ENCODE measurements around the gene NDUFB2. TPM values are rescaled to one million over a fixed set of nuclear protein-coding genes. Genes with fewer than 3 reads are reported as not detected.

NDUFB2 gene
- total and polyA plus RNA-seq, 9 of the 15 experiments (the other 6 are each of a cell fraction or from before 2014, with no cell fraction given) = 220 to 2,075 (median 320) TPM

DNA sequence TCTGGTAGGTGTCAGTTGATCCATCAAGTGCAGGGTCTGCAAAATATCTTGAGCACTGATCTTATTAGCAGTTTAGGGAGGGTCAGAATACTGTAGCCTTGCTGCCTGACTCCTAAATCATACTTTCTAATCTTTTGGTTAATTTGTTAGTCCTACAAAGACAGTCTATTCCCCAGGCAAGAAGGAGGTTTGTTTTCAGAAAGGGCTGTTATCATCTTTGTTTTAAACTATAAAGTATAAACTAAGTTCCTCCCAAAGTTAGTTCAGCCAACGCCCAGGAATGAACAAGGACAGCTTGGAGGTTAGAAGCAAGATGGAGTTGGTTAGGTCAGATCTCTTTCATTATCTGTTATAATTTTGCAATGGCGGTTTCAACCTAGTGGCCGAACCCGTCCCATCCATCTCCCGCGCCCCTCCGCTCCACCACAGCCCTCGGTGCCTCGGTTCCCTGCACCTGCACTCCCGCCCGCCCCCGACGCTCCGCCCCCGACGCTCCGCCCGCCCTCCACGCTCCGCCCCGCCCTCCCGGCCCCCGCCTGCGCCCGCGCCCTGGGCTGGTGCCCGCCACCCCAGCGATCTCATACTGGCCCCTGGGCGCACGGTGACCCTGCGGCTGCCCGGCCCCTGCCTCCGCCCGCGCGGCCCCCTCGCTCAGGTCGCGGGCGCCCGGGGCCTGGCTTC lies 24.0 kb upstream of the NDUFB2 start, which contains the start of gene ADCK2 (continued):
- TF ChIP-seq, protein P1, sequence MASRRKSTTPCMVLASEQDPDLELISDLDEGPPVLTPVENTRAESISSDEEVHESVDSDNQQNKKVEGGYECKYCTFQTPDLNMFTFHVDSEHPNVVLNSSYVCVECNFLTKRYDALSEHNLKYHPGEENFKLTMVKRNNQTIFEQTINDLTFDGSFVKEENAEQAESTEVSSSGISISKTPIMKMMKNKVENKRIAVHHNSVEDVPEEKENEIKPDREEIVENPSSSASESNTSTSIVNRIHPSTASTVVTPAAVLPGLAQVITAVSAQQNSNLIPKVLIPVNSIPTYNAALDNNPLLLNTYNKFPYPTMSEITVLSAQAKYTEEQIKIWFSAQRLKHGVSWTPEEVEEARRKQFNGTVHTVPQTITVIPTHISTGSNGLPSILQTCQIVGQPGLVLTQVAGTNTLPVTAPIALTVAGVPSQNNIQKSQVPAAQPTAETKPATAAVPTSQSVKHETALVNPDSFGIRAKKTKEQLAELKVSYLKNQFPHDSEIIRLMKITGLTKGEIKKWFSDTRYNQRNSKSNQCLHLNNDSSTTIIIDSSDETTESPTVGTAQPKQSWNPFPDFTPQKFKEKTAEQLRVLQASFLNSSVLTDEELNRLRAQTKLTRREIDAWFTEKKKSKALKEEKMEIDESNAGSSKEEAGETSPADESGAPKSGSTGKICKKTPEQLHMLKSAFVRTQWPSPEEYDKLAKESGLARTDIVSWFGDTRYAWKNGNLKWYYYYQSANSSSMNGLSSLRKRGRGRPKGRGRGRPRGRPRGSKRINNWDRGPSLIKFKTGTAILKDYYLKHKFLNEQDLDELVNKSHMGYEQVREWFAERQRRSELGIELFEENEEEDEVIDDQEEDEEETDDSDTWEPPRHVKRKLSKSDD (conservative IDR thresholded peaks at IDR 0.05; ENCODE audit: low read length) = no peak
- TF ChIP-seq ZNF780A (CRISPR knock-in tag; IDR thresholded peaks at IDR 0.05) = no peak
- no peak for TF ChIP-seq HMG20A (CRISPR knock-in tag; conservative IDR thresholded peaks at IDR 0.05)
- TF ChIP-seq RAD21 (CRISPR knock-in tag; conservative IDR thresholded peaks at IDR 0.05 in 1 of 2, IDR thresholded peaks at IDR 0.05 in 1 of 2) = no peak
- TF ChIP-seq POLR2AphosphoS5 (IDR thresholded peaks at IDR 0.05; ENCODE audit: control insufficient read depth, insufficient read depth, low read depth, low read length) = no peak
- TF ChIP-seq, protein P2, sequence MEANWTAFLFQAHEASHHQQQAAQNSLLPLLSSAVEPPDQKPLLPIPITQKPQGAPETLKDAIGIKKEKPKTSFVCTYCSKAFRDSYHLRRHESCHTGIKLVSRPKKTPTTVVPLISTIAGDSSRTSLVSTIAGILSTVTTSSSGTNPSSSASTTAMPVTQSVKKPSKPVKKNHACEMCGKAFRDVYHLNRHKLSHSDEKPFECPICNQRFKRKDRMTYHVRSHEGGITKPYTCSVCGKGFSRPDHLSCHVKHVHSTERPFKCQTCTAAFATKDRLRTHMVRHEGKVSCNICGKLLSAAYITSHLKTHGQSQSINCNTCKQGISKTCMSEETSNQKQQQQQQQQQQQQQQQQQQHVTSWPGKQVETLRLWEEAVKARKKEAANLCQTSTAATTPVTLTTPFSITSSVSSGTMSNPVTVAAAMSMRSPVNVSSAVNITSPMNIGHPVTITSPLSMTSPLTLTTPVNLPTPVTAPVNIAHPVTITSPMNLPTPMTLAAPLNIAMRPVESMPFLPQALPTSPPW (CRISPR knock-in tag; IDR thresholded peaks at IDR 0.05) = peak; percentile 94

All from K562 (cell line).